ENCODE results near the gene SH2D3C. TPM values are rescaled to one million over a fixed set of nuclear protein-coding genes. Genes with fewer than 3 reads are reported as not detected.

Gene SH2D3C
- total and polyA plus RNA-seq, 9 of the 15 experiments (the other 6 are each of a cell fraction or from before 2014, with no cell fraction given): 0.03 to 1.2 (median 0.22) TPM; not detected in 1

DNA sequence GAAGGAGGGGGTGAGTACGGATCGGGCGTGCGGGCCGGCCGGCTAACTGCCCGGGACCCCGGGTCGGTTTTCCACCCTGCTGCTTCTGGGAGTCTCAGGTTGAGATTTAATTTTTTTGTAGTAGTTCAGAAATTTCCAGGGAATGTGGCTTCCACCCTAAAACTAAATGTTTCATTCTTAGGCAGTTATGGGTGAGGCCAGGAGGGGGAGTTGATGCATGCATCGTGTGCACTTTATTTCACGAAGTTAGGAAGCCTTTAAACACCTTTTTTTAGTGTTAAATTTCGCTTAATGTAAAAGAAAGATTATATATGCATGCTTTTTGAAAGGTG is 8.3 kb upstream of the SH2D3C start (continued):
- TF ChIP-seq ZFPM2 (CRISPR knock-in tag; IDR thresholded peaks at IDR 0.05) (no peak), NFRKB (IDR thresholded peaks at IDR 0.05; ENCODE audit: low read depth) (no peak), ZNF551 (CRISPR knock-in tag; IDR thresholded peaks at IDR 0.05) (no peak), POLR2AphosphoS5 (IDR thresholded peaks at IDR 0.05; ENCODE audit: control insufficient read depth, insufficient read depth, low read depth, low read length) (no peak), ZNF766 (CRISPR knock-in tag; conservative IDR thresholded peaks at IDR 0.05) (no peak), GTF2A2 (tag; IDR thresholded peaks at IDR 0.05) (no peak), MBD2 (IDR thresholded peaks at IDR 0.05; ENCODE audit: borderline replicate concordance, low read depth) (no peak), RFX7 (CRISPR knock-in tag; IDR thresholded peaks at IDR 0.05) (no peak), LEF1 (IDR thresholded peaks at IDR 0.05) (no peak), MTA3 (IDR thresholded peaks at IDR 0.05; ENCODE audit: borderline replicate concordance) (no peak), ZC3H11A (IDR thresholded peaks at IDR 0.05; ENCODE audit: low read depth, low read length) (no peak), STAG1 (CRISPR knock-in tag; IDR thresholded peaks at IDR 0.05; ENCODE audit: borderline replicate concordance) (no peak), NFATC3 (IDR thresholded peaks at IDR 0.05) (peak; percentile 16), ZNF583 (CRISPR knock-in tag; IDR thresholded peaks at IDR 0.05) (no peak), NR2C2 (CRISPR knock-in tag; IDR thresholded peaks at IDR 0.05) (no peak), NR2C2 (tag; IDR thresholded peaks at IDR 0.05) (no peak), SP1 (CRISPR knock-in tag; IDR thresholded peaks at IDR 0.05) (no peak), RAD51 (IDR thresholded peaks at IDR 0.05; ENCODE audit: borderline replicate concordance, low read depth) (no peak), SIX5 (IDR thresholded peaks at IDR 0.05; ENCODE audit: borderline replicate concordance in 1 of 2, insufficient read depth in 1 of 2, low read depth in 1 of 2, low read length in 2 of 2) (no peak), NFE2 (IDR thresholded peaks at IDR 0.05; ENCODE audit: low read depth) (no peak), ZNF140 (CRISPR knock-in tag; IDR thresholded peaks at IDR 0.05) (no peak), NCOR1 (IDR thresholded peaks at IDR 0.05) (no peak), EP400 (IDR thresholded peaks at IDR 0.05) (0 out of 2 replicates have a peak, but pooled peaks have one; percentile 9), ATF1 (CRISPR knock-in tag; IDR thresholded peaks at IDR 0.05) (no peak), ATF1 (tag; IDR thresholded peaks at IDR 0.05) (no peak)
- TF ChIP-seq, protein P1, sequence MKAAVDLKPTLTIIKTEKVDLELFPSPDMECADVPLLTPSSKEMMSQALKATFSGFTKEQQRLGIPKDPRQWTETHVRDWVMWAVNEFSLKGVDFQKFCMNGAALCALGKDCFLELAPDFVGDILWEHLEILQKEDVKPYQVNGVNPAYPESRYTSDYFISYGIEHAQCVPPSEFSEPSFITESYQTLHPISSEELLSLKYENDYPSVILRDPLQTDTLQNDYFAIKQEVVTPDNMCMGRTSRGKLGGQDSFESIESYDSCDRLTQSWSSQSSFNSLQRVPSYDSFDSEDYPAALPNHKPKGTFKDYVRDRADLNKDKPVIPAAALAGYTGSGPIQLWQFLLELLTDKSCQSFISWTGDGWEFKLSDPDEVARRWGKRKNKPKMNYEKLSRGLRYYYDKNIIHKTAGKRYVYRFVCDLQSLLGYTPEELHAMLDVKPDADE (conservative IDR thresholded peaks at IDR 0.05; ENCODE audit: control insufficient read depth, low read depth, low read length): no peak
- TF ChIP-seq, protein P2, sequence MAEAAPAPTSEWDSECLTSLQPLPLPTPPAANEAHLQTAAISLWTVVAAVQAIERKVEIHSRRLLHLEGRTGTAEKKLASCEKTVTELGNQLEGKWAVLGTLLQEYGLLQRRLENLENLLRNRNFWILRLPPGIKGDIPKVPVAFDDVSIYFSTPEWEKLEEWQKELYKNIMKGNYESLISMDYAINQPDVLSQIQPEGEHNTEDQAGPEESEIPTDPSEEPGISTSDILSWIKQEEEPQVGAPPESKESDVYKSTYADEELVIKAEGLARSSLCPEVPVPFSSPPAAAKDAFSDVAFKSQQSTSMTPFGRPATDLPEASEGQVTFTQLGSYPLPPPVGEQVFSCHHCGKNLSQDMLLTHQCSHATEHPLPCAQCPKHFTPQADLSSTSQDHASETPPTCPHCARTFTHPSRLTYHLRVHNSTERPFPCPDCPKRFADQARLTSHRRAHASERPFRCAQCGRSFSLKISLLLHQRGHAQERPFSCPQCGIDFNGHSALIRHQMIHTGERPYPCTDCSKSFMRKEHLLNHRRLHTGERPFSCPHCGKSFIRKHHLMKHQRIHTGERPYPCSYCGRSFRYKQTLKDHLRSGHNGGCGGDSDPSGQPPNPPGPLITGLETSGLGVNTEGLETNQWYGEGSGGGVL (CRISPR knock-in tag; IDR thresholded peaks at IDR 0.05): no peak
- TF ChIP-seq, protein P3, sequence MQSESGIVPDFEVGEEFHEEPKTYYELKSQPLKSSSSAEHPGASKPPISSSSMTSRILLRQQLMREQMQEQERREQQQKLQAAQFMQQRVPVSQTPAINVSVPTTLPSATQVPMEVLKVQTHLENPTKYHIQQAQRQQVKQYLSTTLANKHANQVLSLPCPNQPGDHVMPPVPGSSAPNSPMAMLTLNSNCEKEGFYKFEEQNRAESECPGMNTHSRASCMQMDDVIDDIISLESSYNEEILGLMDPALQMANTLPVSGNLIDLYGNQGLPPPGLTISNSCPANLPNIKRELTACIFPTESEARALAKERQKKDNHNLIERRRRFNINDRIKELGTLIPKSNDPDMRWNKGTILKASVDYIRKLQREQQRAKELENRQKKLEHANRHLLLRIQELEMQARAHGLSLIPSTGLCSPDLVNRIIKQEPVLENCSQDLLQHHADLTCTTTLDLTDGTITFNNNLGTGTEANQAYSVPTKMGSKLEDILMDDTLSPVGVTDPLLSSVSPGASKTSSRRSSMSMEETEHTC (IDR thresholded peaks at IDR 0.05): no peak

Data from K562 (cell line).